Epithelial cell of esophagus (primary cell): ENCODE results near the gene FNDC3B.

ENCODE experiments used
- DNase-seq: peaks from one replicate; pipeline ENCODE4 v3.0.0; 2010; ENCODE audit warnings: low read depth
- H3K4me3 ChIP-seq: 2 replicates; pipeline ENCODE4 v1.5.1; 2011; ENCODE audit warnings: mild to moderate bottlenecking, low read length, control low read depth
- CTCF ChIP-seq: IDR thresholded peaks from 2 replicates; pipeline ENCODE4 v1.5.1; 2011; ENCODE audit warnings: low read depth, mild to moderate bottlenecking, low read length, control low read depth, inconsistent platforms; ENCODE audit not compliant: insufficient read depth; ENCODE audit errors: missing control alignments

FNDC3B gene

GRCh38 chr3:172110127-172110779, 70.9 kb downstream of the FNDC3B start:
- no peak for TF ChIP-seq CTCF
- no peak for DNase-seq
- no peak overlapping the region for H3K4me3 ChIP-seq

GRCh38 chr3:172111163-172111562, 71.8 kb downstream of the FNDC3B start:
- DNase-seq, result no peak
- no peak overlapping the region for H3K4me3 ChIP-seq
- no peak for TF ChIP-seq CTCF

GRCh38 chr3:172112078-172112733, 72.8 kb downstream of the FNDC3B start:
- TF ChIP-seq CTCF, result no peak
- DNase-seq, result no peak
- no peak overlapping the region for H3K4me3 ChIP-seq

- no peak for DNase-seq
- no peak for TF ChIP-seq CTCF
- H3K4me3 ChIP-seq, result no peak overlapping the region
Measured at GRCh38 chr3:172112734-172113120, 73.3 kb downstream of the FNDC3B start.

- DNase-seq, result no peak
- TF ChIP-seq CTCF, result no peak
- H3K4me3 ChIP-seq, result no peak overlapping the region
Measured at GRCh38 chr3:172113710-172114109, 74.3 kb downstream of the FNDC3B start.

GRCh38 chr3:172115059-172115458, 75.7 kb downstream of the FNDC3B start:
- no peak for DNase-seq
- TF ChIP-seq CTCF, result no peak
- no peak overlapping the region for H3K4me3 ChIP-seq

- TF ChIP-seq CTCF, result no peak
- no peak for DNase-seq
Measured at GRCh38 chr3:172115787-172116186, 76.4 kb downstream of the FNDC3B start.

More at GRCh38 chr3:172115787-172116186, 76.4 kb downstream of the FNDC3B start:
- H3K4me3 ChIP-seq, result no peak overlapping the region
